ENCODE measurements around the gene CYREN. TPM values are rescaled to one million over a fixed set of nuclear protein-coding genes. Genes with fewer than 3 reads are reported as not detected.
"Not testable (repeated sequence)": the region's sequence is repeated elsewhere in the genome, so short reads cannot be mapped to it uniquely, and the experiment has no call there.

Gene CYREN
- total and polyA plus RNA-seq, 2 donors from 2014 or later = 39.4 to 89.3 TPM

DNA sequence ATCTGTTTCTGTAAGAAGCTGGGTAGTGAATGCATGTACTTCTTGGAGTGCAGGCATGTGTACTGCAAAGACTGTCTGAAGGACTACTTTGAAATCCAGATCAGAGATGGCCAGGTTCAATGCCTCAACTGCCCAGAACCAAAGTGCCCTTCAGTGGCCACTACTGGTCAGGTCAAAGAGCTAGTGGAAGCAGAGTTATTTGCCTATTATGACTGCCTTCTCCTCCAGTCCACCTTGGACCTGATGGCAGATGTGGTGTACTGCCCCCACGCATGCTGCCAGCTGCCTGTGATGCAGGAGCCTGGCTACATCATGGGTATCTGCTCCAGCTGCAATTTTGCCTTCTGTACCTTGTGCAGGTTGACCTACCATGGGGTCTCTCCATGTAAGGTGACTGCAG, 41.6 kb downstream of the CYREN start:
- Histone ChIP-seq H3K36me3 (ENCODE audit: control insufficient read depth in 2 of 3, insufficient read depth in 3 of 3, low read length in 3 of 3) (no peaks in the 10 kb centered on the region), H3K27me3 (ENCODE audit: control insufficient read depth, insufficient read depth, low read length) (no peaks in the 10 kb centered on the region), H3K9ac (ENCODE audit: low read length in 3 of 3) (no peak overlapping the region), H3K4me1 (ENCODE audit: control insufficient read depth in 2 of 3, insufficient read depth in 2 of 3, low read depth in 1 of 3, low read length in 3 of 3) (no peaks in the 10 kb centered on the region), H3K9me3 (ENCODE audit: control insufficient read depth in 2 of 3, insufficient read depth in 1 of 3, low read length in 3 of 3) (peaks cover 0 to 4% (median 0%) of the 10 kb centered on the region in 3 donors), H3K27ac (ENCODE audit: low read depth in 2 of 2, low read length in 2 of 2) (no peak overlapping the region), H3K4me3 (ENCODE audit: low read length in 3 of 3) (no peak overlapping the region)
- no peak for FAIRE-seq
- TF ChIP-seq, protein P1, sequence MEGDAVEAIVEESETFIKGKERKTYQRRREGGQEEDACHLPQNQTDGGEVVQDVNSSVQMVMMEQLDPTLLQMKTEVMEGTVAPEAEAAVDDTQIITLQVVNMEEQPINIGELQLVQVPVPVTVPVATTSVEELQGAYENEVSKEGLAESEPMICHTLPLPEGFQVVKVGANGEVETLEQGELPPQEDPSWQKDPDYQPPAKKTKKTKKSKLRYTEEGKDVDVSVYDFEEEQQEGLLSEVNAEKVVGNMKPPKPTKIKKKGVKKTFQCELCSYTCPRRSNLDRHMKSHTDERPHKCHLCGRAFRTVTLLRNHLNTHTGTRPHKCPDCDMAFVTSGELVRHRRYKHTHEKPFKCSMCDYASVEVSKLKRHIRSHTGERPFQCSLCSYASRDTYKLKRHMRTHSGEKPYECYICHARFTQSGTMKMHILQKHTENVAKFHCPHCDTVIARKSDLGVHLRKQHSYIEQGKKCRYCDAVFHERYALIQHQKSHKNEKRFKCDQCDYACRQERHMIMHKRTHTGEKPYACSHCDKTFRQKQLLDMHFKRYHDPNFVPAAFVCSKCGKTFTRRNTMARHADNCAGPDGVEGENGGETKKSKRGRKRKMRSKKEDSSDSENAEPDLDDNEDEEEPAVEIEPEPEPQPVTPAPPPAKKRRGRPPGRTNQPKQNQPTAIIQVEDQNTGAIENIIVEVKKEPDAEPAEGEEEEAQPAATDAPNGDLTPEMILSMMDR (IDR thresholded peaks at IDR 0.05; ENCODE audit: borderline replicate concordance, extremely low read depth, insufficient read depth) = no peak
- intact Hi-C loops (cut with DNase I) = no loop called here
- no peak for DNase-seq

DNA sequence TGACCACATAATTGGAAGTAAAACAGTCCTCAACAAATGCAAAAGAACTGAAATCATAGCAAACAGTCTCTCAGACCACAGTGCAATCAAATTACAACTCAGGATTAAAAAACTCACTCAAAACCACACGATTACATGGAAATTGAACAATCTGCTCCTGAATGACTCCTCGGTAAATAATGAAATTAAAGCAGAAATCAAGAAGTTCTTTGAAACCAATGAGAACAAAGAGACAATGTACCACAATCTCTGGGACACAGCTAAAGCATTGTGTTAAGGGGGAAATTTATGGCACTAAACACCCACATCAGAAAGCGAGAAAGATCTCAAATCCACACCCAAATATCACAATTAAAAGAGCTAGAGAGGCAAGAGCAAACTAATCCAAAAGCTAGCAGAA, 45.9 kb downstream of the CYREN start:
- H3K9ac ChIP-seq (ENCODE audit: low read length in 3 of 3); FAIRE-seq; H3K36me3 ChIP-seq (ENCODE audit: control insufficient read depth in 2 of 3, insufficient read depth in 3 of 3, low read length in 3 of 3); H3K4me1 ChIP-seq (ENCODE audit: control insufficient read depth in 2 of 3, insufficient read depth in 2 of 3, low read depth in 1 of 3, low read length in 3 of 3); intact Hi-C loops (cut with DNase I); DNase-seq; H3K27me3 ChIP-seq (ENCODE audit: control insufficient read depth, insufficient read depth, low read length); H3K4me3 ChIP-seq (ENCODE audit: low read length in 3 of 3); H3K9me3 ChIP-seq (ENCODE audit: control insufficient read depth in 2 of 3, insufficient read depth in 1 of 3, low read length in 3 of 3); H3K27ac ChIP-seq (ENCODE audit: low read depth in 2 of 2, low read length in 2 of 2): not testable (repeated sequence)

DNA sequence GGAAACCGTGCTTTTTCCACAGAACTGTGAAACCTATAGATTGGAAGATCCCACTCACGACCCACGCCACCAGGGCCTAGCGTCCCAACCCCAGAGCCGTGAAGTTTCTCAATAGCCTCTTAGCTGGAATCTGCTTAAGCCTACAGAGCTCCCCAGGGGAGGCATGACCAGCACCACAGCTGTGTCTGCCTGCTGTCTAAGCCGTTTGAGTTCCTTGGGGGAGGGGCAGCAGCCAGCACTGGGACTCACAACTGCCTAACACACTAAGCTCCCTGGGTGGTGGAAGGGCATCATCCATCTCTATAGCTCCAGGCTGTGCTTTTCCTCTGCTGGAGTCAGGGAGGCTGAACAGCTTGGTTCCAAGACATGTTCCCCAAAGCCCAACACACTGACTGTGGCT, 48.6 kb downstream of the CYREN start:
- FAIRE-seq = no peak
- no peak for DNase-seq
- H3K27me3 ChIP-seq (ENCODE audit: control insufficient read depth, insufficient read depth, low read length) = no peaks in the 10 kb centered on the region
- no peak overlapping the region for H3K27ac ChIP-seq (ENCODE audit: low read depth in 2 of 2, low read length in 2 of 2)
- no peak overlapping the region for H3K4me3 ChIP-seq (ENCODE audit: low read length in 3 of 3)
- H3K4me1 ChIP-seq (ENCODE audit: control insufficient read depth in 2 of 3, insufficient read depth in 2 of 3, low read depth in 1 of 3, low read length in 3 of 3) = no peaks in the 10 kb centered on the region
- no peaks in the 10 kb centered on the region for H3K36me3 ChIP-seq (ENCODE audit: control insufficient read depth in 2 of 3, insufficient read depth in 3 of 3, low read length in 3 of 3)
- TF ChIP-seq, protein P1 (IDR thresholded peaks at IDR 0.05; ENCODE audit: borderline replicate concordance, extremely low read depth, insufficient read depth) = no peak
- intact Hi-C loops (cut with DNase I) = no loop called here
- no peak overlapping the region for H3K9ac ChIP-seq (ENCODE audit: low read length in 3 of 3)
- no peaks in the 10 kb centered on the region for H3K9me3 ChIP-seq (ENCODE audit: control insufficient read depth in 2 of 3, insufficient read depth in 1 of 3, low read length in 3 of 3)

DNA sequence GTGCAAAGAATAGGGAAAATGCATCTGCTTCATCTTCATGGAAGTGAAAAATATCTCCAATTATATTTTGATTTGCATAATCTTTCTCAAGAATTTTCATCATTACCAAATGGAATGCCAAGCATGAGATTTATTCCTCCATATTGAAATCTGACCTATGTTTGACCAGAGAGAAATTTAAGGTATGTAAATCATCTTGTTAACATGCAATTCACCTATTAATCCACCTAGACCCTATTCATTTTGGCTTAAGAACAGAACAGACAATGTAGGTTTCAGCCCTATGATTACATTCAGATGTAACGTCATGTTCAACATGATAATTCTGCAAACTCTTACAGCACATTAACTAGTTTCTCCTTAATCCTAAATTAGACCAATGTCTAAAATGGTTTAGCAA, 53.4 kb downstream of the CYREN start:
- FAIRE-seq (no peak), DNase-seq (no peak)
- H3K27me3 ChIP-seq (ENCODE audit: control insufficient read depth, insufficient read depth, low read length) = no peaks in the 10 kb centered on the region
- no peaks in the 10 kb centered on the region for H3K4me1 ChIP-seq (ENCODE audit: control insufficient read depth in 2 of 3, insufficient read depth in 2 of 3, low read depth in 1 of 3, low read length in 3 of 3)
- H3K9me3 ChIP-seq (ENCODE audit: control insufficient read depth in 2 of 3, insufficient read depth in 1 of 3, low read length in 3 of 3) = no peaks in the 10 kb centered on the region
- no peaks in the 10 kb centered on the region for H3K36me3 ChIP-seq (ENCODE audit: control insufficient read depth in 2 of 3, insufficient read depth in 3 of 3, low read length in 3 of 3)
- TF ChIP-seq, protein P1 (IDR thresholded peaks at IDR 0.05; ENCODE audit: borderline replicate concordance, extremely low read depth, insufficient read depth) = no peak
- H3K9ac ChIP-seq (ENCODE audit: low read length in 3 of 3) = no peak overlapping the region
- intact Hi-C loops (cut with DNase I) = no loop called here
- no peak overlapping the region for H3K4me3 ChIP-seq (ENCODE audit: low read length in 3 of 3)
- H3K27ac ChIP-seq (ENCODE audit: low read depth in 2 of 2, low read length in 2 of 2) = no peak overlapping the region

Small RNA genes lying within 50 kb of the gene (microRNA-seq; reads per million reads assigned to microRNA genes)
- gene MIR6509 = not detected

Other genes starting within 250 kb of the CYREN start
- 7.6 TPM for gene AGBL3, start 184.2 kb downstream of the CYREN start, total RNA-seq
- 2.1 TPM for gene AGBL3, start 184.2 kb downstream of the CYREN start, polyA plus RNA-seq (ENCODE audit: insufficient read depth, low read depth, low replicate concordance)
- 31.3 TPM for gene TMEM140, start 22.6 kb downstream of the CYREN start, total RNA-seq
- 28.2 TPM for gene TMEM140, start 22.6 kb downstream of the CYREN start, polyA plus RNA-seq (ENCODE audit: insufficient read depth, low read depth, low replicate concordance)
- gene WDR91, start 40.8 kb upstream of the CYREN start, total RNA-seq = 73.9 TPM
- 27.8 TPM for gene WDR91, start 40.8 kb upstream of the CYREN start, polyA plus RNA-seq (ENCODE audit: insufficient read depth, low read depth, low replicate concordance)
- not detected for gene STRA8, start 63.1 kb upstream of the CYREN start, total RNA-seq
- 0.43 TPM for gene STRA8, start 63.1 kb upstream of the CYREN start, polyA plus RNA-seq (ENCODE audit: insufficient read depth, low read depth, low replicate concordance)

Measured in kidney (tissue), 14 donors.